ENCODE results near the gene CLEC10A. TPM values are rescaled to one million over a fixed set of nuclear protein-coding genes. Genes with fewer than 3 reads are reported as not detected.

The CLEC10A gene
- total and polyA plus RNA-seq, 10 of the 15 experiments (the other 5 are each of a cell fraction or from before 2014, with no cell fraction given) = not detected

DNA sequence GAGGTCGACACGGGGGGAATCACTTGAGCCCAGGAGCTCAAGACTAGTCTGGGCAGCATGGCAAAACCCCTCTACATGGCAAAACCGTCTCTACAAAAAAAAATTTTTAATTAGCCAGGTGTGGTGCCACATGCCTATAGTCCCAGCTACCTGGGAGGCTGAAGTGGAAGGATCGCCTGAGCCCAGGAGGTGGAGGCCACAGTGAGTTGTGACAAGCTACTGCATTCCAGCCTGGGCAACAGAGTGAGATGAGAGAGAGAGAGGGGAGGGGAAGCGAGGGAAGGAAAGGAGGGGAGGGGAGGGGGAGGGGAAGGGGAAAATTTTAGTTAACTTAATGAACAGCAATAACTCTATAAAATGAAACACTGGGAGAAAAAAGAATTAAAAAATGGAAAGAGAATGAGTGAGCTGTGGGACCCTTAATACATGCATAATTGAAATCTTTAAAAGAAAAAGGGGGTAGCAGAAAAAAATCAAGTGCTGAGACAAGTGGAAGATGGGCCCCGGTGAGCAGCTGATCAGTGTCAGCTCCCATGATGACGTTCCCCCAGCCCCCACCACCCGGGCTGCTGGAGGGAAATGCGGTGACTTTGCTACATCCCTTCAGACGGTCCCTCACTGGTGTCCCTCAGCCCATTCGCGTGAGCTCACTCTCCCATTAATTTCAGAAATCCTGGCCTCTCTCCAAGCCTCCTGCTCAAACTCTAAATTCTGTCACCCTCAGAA, 31.9 kb upstream of the CLEC10A start:
- H3K27ac ChIP-seq (ENCODE audit: control insufficient read depth, insufficient read depth) = no peak overlapping the region
- H3K4me2 ChIP-seq (ENCODE audit: control insufficient read depth, insufficient read depth) = no peak overlapping the region
- no peaks in the 10 kb centered on the region for H3K79me2 ChIP-seq (ENCODE audit: control insufficient read depth, insufficient read depth, low read length)
- H3K4me1 ChIP-seq (ENCODE audit: control insufficient read depth, insufficient read depth, low read length) = peaks cover 7% of the 10 kb centered on the region
- no peaks in the 10 kb centered on the region for H3K27me3 ChIP-seq (replicated peaks in 1 of 2; ENCODE audit: control insufficient read depth in 2 of 2, insufficient read depth in 2 of 2, low read length in 1 of 2)
- ChIA-PET SMC1A (ENCODE audit: uncharacterized antibody, unreplicated experiment) (interaction anchor here (1.0 kb wide), 1 partner anchor 48 kb away, joined by 3 read pairs; no protein-coding TSS in a partner anchor), CTCF (interaction anchor here (0.6 to 1.5 kb wide), 5 partner anchors 10 to 61 kb away, joined by 3 to 6 read pairs (median 3); no protein-coding TSS in a partner anchor), RAD21 (ENCODE audit: unreplicated experiment) (no interaction called here), POLR2A (interaction anchor here (0.6 kb wide), 1 partner anchor 884 kb away, joined by 3 read pairs; no protein-coding TSS in a partner anchor)
- DNase-seq (ENCODE audit: low read depth, low spot score) = no peak
- in situ Hi-C loops (cut with MboI) = no loop called here
- H4K20me1 ChIP-seq (ENCODE audit: control insufficient read depth, insufficient read depth) = no peaks in the 10 kb centered on the region
- no peaks in the 10 kb centered on the region for H3K36me3 ChIP-seq (ENCODE audit: control insufficient read depth in 2 of 2, insufficient read depth in 2 of 2, low read length in 1 of 2)
- 38% methylated on average over 11 of the region's 12 CpGs for WGBS (ENCODE audit: insufficient coverage, insufficient replicate concordance, low lambda C conversion rate, missing lambda C conversion rate)
- no peak for TF ChIP-seq HDAC6 (IDR thresholded peaks at IDR 0.05; ENCODE audit: unreplicated experiment)
- no peak for TF ChIP-seq SMC3 (IDR thresholded peaks at IDR 0.05; ENCODE audit: borderline replicate concordance, low read length)
- no peak for TF ChIP-seq NRF1 (conservative IDR thresholded peaks at IDR 0.05; ENCODE audit: low read depth, low read length)
- TF ChIP-seq ELK1 (IDR thresholded peaks at IDR 0.05; ENCODE audit: low read depth, low read length) = no peak
- no peak for TF ChIP-seq SIX5 (IDR thresholded peaks at IDR 0.05; ENCODE audit: low read depth, low read length, severe bottlenecking)
- TF ChIP-seq SIN3A (IDR thresholded peaks at IDR 0.05; ENCODE audit: low read depth, low read length) = no peak
- H3K9ac ChIP-seq (ENCODE audit: control insufficient read depth, insufficient read depth, low read length) = no peak overlapping the region
- H2AFZ ChIP-seq (ENCODE audit: control insufficient read depth, low read depth, low read length) = no peak overlapping the region
- ATAC-seq = no peak
- FAIRE-seq = no peak
- BruUV-seq (replicated peaks) = no TSS peak
- no peak overlapping the region for H3K4me3 ChIP-seq
- H3K9me3 ChIP-seq (replicated peaks; ENCODE audit: control insufficient read depth, insufficient read depth, low read length) = no peaks in the 10 kb centered on the region
- intact Hi-C loops (cut with micrococcal nuclease; ENCODE audit: unreplicated experiment) = no loop called here
